Measurements from ENCODE around the gene CLDN3.
"Not testable (repeated sequence)": the region's sequence is repeated elsewhere in the genome, so short reads cannot be mapped to it uniquely, and the experiment has no call there.

CLDN3 gene, protein sequence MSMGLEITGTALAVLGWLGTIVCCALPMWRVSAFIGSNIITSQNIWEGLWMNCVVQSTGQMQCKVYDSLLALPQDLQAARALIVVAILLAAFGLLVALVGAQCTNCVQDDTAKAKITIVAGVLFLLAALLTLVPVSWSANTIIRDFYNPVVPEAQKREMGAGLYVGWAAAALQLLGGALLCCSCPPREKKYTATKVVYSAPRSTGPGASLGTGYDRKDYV

DNA sequence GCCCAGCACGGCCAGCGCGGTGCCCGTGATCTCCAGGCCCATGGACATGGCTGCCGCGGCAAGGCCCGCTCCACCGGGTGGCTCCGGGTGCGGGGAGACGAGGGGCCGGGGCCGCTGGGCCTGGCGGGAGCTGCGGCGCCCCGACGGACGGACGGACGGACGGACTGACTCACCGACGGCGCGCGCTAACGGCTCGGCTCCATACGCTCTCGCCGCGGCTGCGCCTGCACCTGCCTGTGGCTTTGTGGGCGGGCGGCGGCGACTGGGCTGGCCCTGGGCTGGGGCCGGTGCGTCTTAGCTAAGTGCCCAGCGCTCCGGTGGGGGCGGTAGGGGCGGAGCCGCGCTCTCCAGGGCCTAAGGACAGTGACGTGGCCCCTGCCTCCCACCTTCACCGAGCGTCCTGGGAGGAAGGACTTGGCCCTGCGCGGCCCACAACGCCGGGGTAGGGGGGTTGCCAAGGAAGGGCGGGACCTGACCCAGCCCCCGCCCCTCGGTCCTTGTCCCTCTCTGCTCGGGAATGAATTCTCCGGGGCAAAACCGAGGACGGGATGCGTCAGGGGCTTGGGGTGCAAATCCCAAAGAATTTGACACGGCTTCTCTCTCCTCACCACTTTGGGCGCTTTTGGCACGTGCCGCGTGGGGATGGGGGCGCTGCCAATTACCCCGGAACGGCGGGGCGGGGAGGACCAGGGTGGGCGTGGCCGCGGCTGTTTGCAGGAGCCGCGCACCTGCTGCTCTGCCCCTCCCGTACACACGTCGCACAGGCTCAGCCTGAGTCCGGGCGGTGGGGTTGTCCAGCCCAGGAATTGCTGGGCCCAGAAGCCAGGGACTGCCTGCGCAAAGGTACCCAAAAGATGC lies at the start of gene CLDN3:
CLDN3 (minus strand) TSS at position 269 of the 858 bp plus-strand sequence; CDS start at position 48, 221 bp downstream.
- peak; percentile 100 for DNase-seq

DNA sequence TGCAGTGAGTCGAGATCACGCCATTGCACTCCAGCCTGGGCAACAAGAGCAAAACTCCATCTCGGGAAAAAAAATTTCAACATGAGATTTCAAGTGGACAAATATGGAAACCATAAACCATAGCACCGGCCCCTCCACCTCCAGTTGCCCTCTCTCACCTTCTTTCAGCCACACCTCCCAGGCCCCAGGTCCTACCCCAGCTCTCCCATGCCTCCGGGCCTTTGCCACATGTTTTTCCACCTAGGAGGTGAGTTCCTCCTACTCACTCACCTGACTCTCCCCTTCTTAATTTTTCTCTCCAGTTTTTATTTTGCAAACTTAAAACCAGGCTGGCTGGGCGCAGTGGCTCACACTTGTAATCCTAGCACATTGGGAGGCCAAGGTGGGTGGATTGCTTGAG lies 47.1 kb upstream of the CLDN3 start:
- no peak for DNase-seq

DNA sequence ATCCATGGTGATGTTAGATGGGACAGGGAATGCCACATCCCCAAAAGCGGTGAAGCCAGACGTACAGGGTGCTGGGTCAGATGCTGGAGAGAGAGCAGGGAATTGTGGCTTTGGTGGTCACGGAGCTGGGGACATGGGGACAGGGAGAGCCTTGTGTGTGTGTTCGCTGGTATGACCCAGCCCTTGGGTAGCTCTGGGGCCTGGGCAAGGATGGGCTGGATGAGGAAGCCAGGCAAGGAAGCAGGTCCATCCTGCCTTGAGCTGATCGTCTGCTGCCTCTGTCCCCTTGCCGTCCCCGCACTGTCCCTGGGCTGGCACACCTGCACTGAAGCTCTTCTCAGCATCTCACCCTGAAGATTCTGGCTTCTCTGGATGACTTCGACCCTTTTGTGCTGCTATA lies 45.4 kb upstream of the CLDN3 start:
- DNase-seq, result no peak

DNA sequence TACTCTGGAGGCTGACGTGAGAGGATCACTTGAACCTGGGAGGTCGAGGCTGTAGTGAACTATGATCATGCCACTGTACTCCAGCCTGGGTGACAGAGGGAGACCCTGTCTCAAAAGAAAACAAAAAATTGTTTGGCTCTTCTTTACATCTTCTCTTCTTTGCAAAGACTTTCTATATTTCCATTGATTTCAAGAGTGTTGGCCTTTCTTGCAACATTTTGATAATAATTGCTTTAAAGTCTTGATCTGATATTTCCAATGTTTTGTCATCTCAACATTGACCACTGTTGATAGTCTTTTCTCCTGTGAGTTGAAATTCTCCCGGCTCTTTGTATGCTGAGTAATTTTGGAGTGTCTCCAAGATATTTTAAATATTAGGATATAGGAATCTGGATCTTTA lies 42.9 kb upstream of the CLDN3 start:
- no peak for DNase-seq

DNA sequence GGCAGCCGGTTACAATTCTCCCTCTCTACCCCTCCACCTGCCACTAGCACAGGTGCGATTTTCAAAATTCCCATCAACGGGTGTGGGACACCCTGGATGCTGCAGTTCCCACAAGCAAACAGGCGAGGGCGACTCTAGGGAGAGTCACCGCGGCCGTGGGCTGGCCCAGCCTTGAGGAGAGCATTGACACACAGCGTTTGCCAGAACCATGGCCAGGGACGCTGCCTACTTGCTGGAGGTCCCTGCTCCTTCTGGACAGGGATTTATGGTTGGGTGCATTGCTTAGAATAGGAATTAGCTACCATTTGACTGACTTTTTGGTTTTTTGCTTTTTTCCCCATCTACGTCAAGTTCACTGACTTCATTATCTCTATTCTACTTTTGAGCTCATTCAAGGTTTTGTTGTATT lies 41.7 kb upstream of the CLDN3 start:
- DNase-seq, result peak; percentile 94

DNA sequence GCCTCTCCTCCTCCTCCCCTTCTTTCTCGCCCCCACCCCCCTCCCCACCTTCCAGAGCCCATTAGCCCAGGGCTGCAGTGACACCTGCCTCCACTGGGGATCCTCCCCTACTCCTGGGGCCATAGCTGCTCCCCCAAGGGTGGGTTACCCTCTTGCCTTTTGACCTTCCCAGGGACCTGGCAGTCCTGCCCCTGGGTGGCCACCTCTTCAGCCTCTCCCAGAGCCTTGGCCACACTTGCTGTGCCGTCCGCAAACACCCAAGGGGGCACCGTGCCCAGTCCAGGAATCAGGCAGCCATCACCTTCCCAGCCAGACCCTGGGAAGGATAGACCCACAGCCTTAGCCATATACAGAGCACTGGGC lies 40.9 kb upstream of the CLDN3 start:
- DNase-seq, result no peak

DNA sequence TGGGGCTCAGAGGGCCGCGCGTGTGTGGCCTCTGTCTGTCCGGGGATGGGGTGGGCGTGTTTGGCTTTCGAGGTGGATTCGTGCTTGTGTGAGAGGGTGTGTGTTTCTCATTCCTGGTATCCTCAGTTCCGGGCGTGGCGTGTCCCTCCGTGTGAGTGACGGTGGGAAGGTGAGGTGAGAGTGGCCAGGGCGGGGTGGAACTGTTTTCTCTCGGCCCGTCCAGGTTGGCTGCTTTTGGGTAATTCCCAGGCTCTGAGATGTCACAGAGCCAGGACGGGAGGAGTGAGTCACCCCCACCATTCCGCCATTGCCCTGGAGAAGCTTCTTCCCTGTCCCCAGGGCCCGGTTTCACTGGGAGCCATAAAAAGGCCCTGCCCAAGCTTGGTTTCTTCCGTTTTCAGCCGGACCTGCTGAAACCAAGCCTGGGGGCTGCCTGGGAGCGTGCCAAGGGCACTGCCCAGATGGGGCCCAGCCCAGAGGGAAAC lies 39.4 kb upstream of the CLDN3 start:
- DNase-seq, result no peak

DNA sequence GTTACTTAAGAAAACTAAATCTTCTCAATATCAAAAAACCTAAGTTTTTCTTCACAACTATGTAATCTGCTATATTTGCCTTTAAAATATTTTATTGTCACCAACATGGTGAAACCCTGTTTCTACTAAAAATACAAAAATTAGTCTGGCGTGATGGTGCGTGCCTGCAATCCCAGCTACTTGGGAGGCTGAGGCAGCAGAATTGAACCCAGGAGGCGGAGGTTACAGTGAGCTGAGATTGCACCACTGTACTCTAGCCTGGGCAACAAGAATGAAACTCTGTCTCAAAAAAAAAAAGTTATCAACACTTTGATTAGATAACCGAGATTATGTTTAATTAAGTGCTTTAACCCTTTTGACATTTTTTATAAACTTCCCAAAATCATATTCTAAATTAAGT lies 32.4 kb upstream of the CLDN3 start:
- DNase-seq, result no peak

DNA sequence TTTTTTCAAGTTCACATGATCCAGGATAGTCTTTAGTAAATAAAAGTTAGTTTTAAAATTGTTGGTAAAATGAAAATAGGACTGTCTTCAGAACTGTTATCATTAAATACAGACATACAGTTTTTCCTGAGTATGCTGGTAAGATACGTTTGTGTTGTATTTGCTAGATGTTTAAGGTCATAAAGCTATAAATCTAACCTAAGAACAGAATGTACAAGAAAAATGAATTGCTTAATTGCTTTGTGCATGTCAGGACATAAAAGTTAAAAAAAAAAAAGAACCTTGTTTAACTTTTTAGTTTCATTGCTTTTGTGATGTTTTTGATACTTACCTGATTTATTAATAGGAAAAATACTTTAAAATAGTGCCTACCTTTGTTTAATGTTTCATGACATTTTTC lies 31.5 kb upstream of the CLDN3 start:
- no peak for DNase-seq

DNA sequence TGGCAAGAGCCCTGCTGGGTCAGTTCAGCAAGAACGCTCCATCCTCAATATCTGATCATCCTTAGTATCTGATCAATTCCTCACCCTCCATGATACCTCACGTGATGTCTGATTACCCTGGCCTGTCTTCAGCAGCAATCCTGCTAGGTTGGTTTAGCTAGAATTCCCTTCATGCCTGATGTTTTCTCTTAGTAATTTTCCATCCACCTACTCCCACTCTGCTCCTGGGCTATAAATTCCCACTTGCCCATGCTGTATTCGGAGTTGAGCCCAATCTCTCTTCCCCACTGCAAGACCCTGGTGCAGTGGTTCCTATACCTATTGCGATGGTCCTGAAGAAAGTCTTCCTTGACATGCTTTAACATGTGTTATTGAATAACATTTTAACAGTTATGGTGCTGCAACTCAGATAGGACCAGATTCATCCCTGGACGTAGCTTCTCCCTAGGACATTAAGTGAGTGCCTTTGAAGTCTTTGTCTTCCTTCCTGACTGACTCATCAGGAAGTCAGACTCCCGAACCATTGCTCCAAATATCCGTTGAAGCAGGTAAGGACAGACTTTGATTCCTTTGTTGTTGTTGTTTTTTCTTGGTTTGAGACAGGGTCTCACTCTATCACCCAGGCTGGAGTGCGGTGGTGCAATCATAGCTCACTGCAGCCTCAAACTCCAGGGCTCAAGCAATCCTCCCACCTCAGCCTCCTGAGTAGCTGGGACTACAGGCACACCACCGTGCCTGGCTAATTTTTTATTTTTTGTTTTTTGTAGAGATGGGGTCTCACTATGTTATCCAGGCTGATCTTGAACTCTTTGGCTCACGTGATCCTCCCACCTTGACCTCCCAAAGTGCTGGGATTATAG lies 29.4 kb upstream of the CLDN3 start:
- peak; percentile 75 for DNase-seq

DNA sequence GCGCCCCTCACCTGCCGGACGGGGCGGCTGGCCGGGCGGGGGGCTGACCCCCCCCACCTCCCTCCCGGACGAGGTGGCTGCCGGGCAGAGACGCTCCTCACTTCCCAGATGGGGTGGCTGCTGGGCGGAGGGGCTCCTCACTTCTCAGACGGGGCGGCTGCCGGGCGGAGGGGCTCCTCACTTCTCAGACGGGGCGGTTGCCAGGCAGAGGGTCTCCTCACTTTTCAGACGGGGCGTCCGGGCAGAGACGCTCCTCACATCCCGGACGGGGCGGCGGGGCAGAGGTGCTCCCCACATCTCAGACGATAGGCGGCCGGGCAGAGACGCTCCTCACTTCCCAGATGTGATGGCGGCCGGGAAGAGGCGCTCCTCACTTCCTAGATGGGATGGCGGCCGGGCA lies 27.1 kb upstream of the CLDN3 start:
- not testable (repeated sequence) for DNase-seq

DNA sequence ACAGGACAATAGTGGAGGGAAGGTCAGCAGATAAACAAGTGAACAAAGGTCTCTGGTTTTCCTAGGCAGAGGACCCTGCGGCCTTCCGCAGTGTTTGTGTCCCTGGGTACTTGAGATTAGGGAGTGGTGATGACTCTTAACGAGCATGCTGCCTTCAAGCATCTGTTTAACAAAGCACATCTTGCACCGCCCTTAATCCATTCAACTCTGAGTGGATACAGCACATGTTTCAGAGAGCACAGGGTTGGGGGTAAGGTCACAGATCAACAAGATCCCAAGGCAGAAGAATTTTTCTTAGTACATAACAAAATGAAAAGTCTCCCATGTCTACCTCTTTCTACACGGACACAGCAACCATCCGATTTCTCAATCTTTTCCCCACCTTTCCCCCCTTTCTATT lies 26.6 kb upstream of the CLDN3 start:
- DNase-seq, result not testable (repeated sequence)

DNA sequence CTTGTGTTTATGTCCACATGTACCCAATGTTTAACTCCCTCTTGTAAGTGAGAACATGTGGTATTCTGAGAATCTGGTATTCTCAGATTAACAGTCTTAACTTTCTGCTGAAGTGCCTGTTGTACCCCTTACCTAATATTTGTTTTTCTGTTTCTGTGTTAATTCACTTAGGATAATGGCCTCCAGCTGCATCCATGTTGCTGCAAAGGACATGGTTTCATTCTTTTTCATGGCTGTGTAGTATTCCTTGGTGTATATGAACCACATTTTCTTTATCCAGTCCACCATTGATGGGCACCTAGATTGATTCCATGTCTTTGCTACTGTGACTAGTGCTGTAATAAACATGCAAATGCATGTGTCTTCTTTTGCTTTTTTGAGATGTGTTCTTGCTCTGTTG lies 25.1 kb upstream of the CLDN3 start:
- DNase-seq, result not testable (repeated sequence)

DNA sequence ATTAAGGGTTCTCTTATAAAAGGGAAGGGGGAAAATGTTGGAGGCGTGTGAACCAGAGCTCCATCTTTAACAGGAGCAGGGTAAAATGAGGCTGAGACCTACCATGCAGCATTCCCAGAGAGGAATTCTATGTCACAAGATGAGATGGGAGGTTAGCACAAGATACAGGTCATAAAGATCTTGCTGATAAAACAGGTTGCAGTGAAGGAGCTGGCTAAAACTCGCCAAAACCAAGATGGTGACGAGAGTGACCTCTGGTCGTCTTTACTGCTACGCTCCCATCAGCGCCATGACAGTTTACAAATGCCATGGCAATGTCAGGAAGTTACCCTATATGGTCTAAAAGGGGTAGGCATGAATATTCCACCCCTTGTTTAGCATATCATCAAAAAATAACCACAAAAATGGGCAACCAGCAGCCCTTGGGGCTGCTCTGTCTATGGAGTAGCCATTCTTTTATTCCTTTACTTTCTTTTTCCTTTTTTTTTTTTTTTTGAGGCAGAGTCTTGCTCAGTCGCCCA lies 21.2 kb upstream of the CLDN3 start:
- not testable (repeated sequence) for DNase-seq

DNA sequence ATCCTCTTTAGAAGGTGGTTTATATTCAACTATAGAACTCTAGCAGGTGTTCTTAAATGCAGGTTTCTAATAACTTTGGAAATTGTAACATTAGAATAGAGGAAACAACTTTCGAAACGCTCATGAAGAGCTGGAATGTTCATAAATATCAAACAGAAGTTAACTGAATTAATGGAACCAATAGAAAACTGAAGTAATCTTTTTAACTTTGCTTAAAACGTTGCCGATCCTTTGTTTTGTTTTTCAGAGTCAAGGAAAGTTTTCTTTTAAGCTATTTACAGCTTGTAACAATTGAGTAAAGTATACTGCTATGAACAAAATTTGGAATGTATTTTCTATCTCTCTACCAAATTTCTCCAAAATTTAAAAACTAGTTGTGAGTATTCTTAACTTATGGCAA lies 19.0 kb upstream of the CLDN3 start:
- no peak for DNase-seq

DNA sequence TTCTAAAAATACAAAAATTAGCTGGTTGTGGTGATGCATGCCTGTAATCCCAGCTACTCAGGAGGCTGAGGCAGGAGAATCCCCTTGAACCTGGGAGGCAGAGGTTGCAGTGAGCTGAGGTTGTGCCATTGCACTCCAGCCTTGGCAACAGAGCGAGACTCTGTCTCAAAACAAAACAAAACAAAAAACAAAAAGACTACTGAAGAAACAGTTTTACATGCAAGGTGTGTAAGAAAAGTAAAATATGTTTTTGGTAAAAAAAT lies 17.6 kb upstream of the CLDN3 start:
- not testable (repeated sequence) for DNase-seq

DNA sequence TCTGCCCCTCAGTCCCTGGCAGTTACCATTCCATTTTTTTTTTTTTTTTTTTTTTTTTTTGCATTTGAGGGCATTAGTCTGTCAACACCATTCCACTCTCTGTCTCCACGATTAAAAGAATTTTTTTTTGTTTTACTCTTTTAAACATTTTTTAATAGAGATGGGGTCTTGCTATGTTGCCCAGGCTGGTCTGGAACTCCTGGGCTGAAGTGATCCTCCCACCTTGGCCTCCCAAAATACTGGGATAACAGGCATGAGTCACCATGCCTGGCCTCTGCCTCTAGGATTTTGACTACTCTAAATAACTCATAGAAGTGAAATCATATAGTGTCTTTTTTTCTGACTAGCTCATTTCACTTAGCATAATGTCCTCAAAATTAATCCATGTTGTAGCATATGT lies 16.5 kb upstream of the CLDN3 start:
- no peak for DNase-seq

DNA sequence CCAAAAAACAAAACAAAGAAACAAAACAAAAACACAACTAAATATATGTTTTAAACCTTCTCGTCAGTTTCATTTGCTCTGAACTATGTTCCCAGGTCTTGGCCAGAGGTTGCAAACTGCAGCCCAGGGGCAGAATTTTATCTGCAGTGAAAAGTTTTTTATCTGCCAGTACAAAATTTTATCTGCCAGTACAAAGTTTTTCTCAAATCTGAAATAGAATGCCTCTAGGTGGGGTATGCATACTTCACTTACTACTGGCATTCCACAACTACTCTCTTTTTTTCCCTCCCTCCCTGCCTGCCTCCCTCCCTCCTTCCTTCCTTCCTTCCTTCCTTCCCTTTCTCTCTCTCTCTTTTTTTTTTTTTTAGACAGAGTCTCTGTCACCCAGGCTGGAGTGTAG lies 9.4 kb upstream of the CLDN3 start:
- DNase-seq, result no peak

DNA sequence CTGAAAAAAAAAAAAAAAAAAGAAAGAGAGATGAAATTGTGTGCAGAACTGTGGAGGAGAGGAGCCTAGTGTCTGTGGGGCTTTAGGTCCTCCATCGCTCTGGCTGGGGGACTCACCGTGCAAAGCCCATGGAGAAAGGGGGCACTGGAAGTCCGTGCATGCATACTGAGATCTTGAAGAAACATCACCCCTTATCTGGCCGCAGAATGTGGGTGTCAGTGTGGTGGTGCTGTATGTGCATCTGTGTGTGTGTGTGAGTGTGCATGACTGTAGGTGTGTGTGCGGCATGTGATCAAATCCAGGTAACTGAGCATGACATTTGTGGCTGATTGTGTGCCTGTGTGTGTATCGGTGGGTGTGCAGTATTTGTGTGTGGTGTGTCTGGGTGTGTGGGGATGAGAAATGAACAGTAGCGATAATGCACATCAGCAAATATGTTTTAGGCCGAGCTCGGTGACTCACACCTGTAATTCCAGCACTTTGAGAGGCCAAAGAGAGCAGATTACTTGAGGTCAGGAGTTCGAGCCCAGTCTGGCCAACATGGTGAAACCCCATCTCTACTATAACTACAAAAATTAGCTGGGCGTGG lies 8.8 kb upstream of the CLDN3 start:
- DNase-seq, result no peak

DNA sequence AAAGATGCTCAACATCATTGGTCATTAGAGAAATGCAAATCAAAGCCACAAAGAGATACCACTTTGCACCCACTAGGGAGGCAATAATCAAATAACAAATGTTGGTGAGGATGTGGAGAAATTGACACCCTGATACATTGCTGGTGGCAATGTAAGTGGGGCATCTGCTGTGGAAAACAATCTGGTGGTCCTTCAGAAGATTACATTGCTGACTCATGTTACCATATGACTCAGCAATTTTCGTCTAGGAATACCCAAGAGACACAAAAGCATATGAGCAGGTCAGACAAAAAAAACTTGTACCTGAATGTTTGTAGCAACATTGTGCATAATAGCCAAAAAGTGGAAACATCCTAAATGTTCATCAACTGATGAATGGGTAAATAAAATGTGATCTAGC lies 4.9 kb upstream of the CLDN3 start:
- DNase-seq, result peak; percentile 69

DNA sequence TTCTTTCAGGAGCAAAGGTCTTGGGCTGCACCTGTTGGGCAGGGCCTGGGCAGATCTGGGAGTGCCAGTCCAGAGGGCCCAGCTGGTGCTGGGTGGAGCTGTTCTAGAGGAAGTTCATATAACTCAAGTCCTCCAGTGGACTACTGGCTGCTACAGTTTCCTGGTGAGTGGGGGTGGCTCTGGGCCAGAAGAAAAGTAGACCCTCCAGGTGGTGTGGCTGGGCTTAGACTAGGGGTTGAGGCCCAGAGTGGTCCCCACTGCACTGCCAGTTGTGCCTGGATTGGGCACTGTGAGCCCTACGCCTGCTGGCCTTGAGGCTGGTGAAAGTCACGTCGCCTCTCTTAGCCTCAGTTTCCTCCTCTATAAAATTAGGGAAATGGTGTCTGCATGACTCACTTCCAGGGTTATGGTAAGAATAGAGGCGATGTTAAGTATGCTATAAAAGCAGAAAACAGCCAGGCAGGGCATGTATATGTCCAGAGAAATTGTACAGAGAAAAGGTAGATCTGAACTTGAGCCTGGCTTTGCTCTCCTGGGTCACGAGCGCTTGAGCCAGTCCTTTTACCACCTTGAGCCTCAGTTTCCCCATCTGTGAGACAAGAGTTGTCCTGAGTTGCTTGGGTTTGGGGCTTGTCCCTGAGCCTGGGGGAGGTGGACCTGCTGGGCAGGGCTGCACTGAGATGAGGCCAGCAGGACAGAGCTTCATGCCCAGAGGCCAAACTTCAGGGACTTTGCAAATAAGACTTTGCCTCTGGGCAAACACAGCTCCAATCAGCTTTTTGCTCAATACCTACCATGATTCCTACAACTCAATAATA lies 3.8 kb upstream of the CLDN3 start:
- peak; percentile 50 for DNase-seq

Data from DMS53 (cell line).